Coronary artery (tissue), 2 donors: ENCODE measurements around the gene SCIMP.
"Not testable (repeated sequence)": the region's sequence is repeated elsewhere in the genome, so short reads cannot be mapped to it uniquely, and the experiment has no call there.

Experiments
- DNase-seq: peaks from one replicate; pipeline ENCODE4 v3.0.0-alpha.2; 2017; ENCODE audit warnings: low spot score
- H3K27ac ChIP-seq, 2 donors: fragments of 200-600 bp; sonication (generic); one replicate each; pipeline ENCODE4 v1.5.1; 2016 to 2019
- H3K4me3 ChIP-seq: fragments of 200-600 bp; sonication (generic); 2 replicates; pipeline ENCODE4 v1.5.1; 2016; ENCODE audit warnings: mild to moderate bottlenecking, moderate library complexity
- TF ChIP-seq, protein P1 (sequence below): fragments of 200-600 bp; sonication (generic); IDR thresholded peaks from one replicate; pipeline ENCODE4 v1.5.1; 2019; ENCODE audit warnings: antibody characterized with exemption

SCIMP gene

DNA sequence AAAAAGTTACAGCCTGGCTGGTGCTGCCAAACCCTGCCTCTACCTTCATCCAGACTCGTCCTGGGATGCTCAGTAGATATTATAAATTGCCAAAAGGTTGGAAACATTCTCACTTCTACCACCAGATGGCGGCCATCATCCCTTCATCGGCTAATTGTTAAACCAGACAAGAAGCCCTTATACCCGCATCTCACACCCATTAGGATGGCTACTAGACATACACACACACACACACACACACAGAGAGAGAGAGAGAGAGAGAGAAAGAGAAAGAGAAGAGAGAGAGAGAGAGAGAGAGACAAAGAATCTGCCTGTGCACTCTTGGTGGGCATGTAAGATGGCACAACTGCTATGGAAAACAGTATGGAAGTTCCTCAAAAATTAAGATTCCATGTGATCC, 15.0 kb upstream of the SCIMP start:
- Histone ChIP-seq H3K27ac (no peak overlapping the region), H3K4me3 (no peak overlapping the region)
- no peak for DNase-seq
- TF ChIP-seq, protein P1, sequence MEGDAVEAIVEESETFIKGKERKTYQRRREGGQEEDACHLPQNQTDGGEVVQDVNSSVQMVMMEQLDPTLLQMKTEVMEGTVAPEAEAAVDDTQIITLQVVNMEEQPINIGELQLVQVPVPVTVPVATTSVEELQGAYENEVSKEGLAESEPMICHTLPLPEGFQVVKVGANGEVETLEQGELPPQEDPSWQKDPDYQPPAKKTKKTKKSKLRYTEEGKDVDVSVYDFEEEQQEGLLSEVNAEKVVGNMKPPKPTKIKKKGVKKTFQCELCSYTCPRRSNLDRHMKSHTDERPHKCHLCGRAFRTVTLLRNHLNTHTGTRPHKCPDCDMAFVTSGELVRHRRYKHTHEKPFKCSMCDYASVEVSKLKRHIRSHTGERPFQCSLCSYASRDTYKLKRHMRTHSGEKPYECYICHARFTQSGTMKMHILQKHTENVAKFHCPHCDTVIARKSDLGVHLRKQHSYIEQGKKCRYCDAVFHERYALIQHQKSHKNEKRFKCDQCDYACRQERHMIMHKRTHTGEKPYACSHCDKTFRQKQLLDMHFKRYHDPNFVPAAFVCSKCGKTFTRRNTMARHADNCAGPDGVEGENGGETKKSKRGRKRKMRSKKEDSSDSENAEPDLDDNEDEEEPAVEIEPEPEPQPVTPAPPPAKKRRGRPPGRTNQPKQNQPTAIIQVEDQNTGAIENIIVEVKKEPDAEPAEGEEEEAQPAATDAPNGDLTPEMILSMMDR, result peak; percentile 43

DNA sequence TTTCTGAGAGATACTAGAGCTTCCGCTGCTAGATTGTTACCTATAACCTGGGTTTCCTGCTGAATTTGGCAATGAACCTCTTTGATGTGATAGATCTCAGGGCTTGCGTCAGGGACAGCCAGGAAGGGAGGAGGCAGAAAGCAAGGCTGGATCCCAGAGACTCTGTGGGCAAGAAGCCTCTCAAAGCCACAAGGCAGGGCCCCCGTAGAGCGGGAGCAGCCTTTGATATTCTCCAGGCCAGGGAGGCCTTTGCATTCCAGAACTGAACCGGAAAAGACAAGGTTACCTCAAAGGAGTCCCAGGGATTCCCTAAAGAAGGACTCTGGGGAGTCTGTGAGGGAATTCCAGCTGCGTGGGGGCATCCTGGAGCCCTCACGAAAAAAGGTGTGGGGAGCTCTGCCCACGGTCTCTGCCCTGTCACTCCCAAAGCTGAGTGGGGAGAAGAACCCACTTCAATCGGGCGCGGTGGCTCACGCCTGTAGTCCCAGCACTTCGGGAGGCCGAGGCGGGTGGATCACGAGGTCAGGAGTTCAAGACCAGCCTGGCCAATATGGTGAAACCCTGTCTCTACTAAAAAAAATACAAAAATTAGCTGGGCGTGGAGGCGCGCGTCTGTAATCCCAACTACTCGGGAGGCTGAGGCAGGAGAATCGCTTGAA, 14.3 kb upstream of the SCIMP start:
- no peak for DNase-seq
- Histone ChIP-seq H3K27ac (no peak overlapping the region), H3K4me3 (no peak overlapping the region)
- TF ChIP-seq, protein P1, result no peak

DNA sequence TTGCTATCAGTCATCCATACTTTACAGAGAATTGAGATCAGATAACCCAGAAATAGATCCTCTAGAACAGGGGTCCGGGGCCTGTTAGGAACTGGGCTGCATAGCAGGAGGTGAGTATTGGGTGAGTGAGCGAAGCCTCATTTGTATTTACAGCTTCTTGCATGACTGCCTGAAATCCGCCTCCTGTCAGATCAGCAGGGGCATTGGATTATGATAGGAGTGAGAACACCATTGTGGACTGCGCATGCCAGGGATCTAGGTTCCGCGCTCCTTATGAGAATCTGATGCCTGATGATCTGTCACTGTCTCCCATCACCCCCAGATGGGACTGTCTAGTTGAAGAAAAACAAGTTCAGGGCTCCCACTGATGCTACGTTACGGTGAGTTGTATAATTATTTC, 13.0 kb upstream of the SCIMP start:
- TF ChIP-seq, protein P1, result no peak
- Histone ChIP-seq H3K4me3 (no peak overlapping the region), H3K27ac (no peak overlapping the region)
- no peak for DNase-seq

DNA sequence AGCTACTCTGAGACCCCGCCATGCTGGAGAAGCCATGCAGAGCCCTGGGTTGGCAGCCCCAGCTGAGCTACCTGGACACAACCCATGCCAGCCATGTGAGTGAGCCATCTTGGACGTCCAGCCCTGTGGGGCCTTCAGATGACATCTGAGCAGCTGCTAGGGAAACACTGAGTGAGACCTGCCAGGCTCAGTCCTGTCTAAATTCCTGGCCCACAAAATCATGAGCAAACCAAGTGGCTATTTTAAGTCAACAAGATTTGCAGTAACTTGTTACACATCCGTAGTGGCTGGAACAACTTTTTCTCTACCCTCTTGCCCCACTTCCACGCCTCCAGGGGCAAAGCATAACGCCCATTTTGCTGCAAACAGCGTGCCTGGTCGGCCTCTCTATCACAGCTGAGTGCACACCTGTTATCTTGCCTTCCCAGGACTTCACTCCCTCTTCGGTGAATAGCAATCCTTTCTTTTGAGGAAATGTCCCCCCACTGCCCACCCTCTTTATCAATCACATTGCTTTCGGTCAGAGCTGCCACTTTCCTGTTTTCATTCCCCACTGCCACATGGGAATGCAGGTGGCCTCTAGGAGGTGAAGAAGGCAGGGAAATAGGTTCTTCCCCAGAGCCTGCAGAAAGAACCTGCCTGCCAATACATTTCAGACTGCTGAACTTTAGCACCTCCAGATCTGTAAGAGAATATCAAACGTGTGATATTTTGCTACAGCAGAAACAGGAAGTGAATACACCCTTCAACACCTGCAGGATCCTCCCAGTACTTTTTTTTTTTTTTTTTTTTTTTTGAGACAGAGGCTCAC, 7.4 kb upstream of the SCIMP start:
- DNase-seq, result no peak
- H3K27ac ChIP-seq, result no peak overlapping the region
- no peak overlapping the region for H3K4me3 ChIP-seq
- TF ChIP-seq, protein P1, result no peak

- H3K27ac ChIP-seq, DNase-seq, H3K4me3 ChIP-seq: not testable (repeated sequence)
These were observed 5.1 kb upstream of the SCIMP start for GRCh38 chr17:5239769-5240168.

DNA sequence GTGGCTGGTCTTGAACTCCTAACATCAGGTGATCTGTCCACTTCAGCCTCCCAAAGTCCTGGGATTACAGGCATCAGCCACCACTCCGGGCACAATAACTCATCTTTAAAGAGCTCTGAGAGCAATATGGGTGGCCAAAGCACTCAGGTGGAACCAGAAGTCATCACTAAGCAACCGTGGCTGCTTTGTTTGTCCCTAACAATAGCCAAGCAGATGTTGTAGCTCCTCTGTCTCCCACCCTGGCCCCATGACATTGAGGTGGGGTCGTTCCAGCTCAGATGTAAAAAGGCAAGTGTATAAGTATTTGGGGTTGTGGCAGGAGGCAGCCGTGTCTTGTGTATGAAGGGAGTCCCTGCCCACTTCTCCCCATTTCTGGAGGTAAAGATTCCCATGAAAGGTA, 3.7 kb upstream of the SCIMP start:
- no peak overlapping the region for H3K27ac ChIP-seq
- TF ChIP-seq, protein P1, result no peak
- no peak for DNase-seq
- H3K4me3 ChIP-seq, result no peak overlapping the region

GRCh38 chr17:5237541-5238016, 2.9 kb upstream of the SCIMP start:
- no peak overlapping the region for H3K4me3 ChIP-seq
- TF ChIP-seq, protein P1, result no peak
- no peak overlapping the region for H3K27ac ChIP-seq
- no peak for DNase-seq
